Transverse colon (tissue), 3 donors: ENCODE data around the gene SPATA31D4.

Experiments used
- EP300 ChIP-seq: sonication (generic); formaldehyde crosslinking; IDR thresholded peaks from one replicate; pipeline ENCODE4 v1.6.1; 2017; ENCODE audit warnings: antibody characterized with exemption, low read depth
- POLR2A ChIP-seq: fragments of 450-650 bp; IDR thresholded peaks from one replicate; pipeline ENCODE4 v1.6.1; 2016; ENCODE audit warnings: antibody characterized with exemption, mild to moderate bottlenecking, moderate library complexity
- TF ChIP-seq, protein P1 (sequence below), 5 experiments: fragments of 200-600 bp in 3 of 5; fragments of 450-650 bp in 2 of 5; sonication (generic) in 3 of 5; IDR thresholded peaks; 1 replicate in 2 of 5; 2 replicates in 3 of 5; pipeline ENCODE4 v1.5.1; 2016 to 2017; ENCODE audit warnings: antibody characterized with exemption in 5 of 5, inconsistent platforms in 3 of 5, mild to moderate bottlenecking in 2 of 5, moderate library complexity in 1 of 5

DNA sequence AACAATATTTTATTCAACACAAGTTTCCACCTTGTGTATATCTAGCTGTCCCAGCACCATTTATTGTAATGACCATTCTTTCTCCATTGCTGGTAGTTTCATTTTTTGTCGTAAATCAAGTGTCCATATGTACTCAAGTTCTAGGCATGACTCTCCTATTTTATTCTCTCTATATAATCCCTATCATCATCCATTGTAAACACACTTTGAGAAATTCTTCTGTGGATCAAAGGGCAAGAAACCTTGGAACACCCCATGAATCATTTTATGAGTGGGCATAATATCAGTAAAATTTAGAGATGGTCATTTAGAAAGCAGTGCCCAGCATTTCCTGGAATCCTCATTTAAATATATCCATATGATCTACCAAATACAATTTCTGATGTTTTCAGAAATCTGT lies 35.8 kb upstream of the SPATA31D4 start:
- TF ChIP-seq, protein P1, sequence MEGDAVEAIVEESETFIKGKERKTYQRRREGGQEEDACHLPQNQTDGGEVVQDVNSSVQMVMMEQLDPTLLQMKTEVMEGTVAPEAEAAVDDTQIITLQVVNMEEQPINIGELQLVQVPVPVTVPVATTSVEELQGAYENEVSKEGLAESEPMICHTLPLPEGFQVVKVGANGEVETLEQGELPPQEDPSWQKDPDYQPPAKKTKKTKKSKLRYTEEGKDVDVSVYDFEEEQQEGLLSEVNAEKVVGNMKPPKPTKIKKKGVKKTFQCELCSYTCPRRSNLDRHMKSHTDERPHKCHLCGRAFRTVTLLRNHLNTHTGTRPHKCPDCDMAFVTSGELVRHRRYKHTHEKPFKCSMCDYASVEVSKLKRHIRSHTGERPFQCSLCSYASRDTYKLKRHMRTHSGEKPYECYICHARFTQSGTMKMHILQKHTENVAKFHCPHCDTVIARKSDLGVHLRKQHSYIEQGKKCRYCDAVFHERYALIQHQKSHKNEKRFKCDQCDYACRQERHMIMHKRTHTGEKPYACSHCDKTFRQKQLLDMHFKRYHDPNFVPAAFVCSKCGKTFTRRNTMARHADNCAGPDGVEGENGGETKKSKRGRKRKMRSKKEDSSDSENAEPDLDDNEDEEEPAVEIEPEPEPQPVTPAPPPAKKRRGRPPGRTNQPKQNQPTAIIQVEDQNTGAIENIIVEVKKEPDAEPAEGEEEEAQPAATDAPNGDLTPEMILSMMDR (IDR thresholded peaks at IDR 0.05), result no peak
- no peak for TF ChIP-seq POLR2A
- peak; percentile 17 for TF ChIP-seq EP300
